Measurements from ENCODE around the gene OTULIN.

The OTULIN gene

GRCh38 chr5:14699807-14700400 lies 35.4 kb downstream of the OTULIN start:
- DNase-seq = no peak

- no peak for DNase-seq
Observed at GRCh38 chr5:14700478-14701436, 36.2 kb downstream of the OTULIN start.

GRCh38 chr5:14701556-14701955 lies 37.0 kb downstream of the OTULIN start:
- DNase-seq = no peak

DNA sequence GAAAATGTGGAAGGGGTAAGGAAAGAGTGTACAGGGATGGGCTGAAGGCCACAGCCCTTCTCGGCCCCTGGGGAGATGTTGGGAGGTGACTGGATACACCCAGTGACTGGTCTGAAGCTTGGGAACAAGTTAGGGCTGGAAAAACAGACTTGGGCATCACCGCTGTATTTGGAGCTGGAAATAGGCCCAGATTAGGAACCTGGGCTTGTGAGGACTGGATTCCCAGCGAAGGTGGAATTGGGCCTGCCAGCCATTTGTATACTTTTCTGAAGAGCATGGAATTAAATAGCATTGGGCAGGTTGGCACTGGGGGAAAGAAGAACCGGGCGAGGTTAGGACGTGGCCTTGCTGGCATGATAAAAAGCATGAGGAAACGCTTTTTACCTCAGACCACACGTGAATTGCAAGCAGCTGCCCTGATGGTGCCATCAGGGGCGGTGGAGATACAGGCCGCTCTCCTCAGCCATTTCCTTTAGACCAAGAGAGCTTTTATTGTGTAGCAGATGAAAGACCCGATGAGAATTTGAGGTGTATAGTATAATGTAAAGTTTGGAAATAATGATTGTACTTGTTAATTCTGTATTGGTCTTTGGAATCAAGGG lies 37.8 kb downstream of the OTULIN start:
- DNase-seq = no peak

DNA sequence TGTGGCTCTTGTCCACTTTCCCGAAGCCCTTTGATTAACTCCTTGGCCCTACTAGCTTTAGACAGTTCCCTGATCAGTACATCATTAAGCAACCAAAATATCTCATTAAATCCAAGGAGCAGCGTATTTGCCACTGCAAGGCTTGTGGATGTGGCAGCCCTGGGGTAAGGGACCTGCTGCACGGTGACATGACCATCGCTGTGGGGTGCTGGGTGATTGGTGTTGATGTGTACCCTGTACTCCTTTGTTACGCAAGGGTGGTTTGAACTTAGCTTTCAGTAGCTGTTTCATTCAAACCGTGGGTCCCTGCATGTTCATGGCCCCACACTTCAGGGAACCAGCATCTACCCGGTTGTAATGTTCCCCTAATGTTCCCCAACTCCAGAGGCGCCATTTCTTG lies 41.0 kb downstream of the OTULIN start:
- no peak for DNase-seq

GRCh38 chr5:14706615-14707021 lies 42.1 kb downstream of the OTULIN start:
- DNase-seq = no peak

- DNase-seq = no peak
Observed at GRCh38 chr5:14707811-14708390, 43.4 kb downstream of the OTULIN start.

GRCh38 chr5:14708551-14708950 lies 44.0 kb downstream of the OTULIN start:
- DNase-seq = no peak

GRCh38 chr5:14710313-14710994 lies 45.9 kb downstream of the OTULIN start:
- no peak for DNase-seq

DNA sequence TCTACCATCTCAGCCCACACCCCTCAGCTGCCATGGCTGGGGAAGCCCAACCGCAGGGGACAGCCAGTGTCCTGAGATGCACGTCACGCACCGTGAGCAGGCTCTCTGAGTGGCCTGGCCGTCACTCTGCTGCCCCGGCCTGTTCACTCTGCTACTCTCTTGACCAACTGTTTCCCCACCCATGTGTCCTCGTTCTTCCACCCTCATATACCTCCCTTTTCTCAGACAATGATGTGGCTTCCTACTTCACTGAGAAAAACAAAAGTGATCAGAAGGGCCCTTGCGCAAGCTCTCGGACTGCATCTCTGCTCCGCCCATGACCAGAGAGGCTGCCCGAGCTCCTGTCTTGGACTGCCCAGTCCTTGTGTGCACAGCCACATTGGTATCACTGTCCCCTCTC lies 47.6 kb downstream of the OTULIN start:
- no peak for DNase-seq

DNA sequence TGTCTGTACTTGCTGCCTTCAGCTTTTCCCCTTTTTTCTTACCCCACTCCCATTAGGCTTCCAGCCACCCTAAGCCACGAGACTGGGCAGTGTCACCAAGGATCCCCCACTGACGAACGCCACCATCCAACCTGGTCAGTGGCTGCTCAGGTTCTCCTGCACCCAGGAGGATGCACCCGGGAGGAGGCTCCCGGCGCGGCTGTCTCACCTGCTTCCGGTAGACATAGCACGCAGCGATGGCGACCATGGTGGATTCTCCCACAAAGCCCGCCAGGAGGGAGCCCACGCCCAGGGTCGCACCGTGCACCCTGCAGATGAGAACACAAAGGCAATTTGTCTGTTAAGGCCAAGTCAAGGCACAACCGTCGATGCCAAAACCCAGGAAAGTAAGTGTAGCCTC lies 48.1 kb downstream of the OTULIN start:
- DNase-seq = no peak

GRCh38 chr5:14713476-14714390 lies 49.2 kb downstream of the OTULIN start:
- DNase-seq = no peak

DNA sequence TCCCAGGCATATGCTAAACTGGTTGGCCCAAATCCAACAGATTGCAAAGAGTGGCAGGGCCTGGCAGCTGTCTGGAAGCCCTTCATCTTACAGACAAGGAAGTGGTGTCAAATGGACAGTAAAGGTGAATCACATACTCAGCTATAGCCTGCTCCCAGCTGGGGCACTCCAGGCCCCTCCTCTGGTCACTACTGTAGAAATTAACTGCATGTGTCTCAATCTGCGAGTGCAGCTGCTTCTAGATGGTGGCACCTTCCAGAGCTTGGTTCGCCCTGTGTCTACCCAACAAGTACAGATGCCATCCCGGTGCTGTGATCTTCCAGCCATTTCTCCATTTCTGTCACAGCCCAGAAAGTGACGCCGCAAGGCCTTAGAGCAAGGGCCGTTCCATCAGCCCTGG lies 50.2 kb downstream of the OTULIN start:
- DNase-seq = no peak

GRCh38 chr5:14715481-14715880 lies 51.0 kb downstream of the OTULIN start:
- DNase-seq = no peak

GRCh38 chr5:14716755-14717752 lies 52.5 kb downstream of the OTULIN start:
- no peak for DNase-seq

- no peak for DNase-seq
Observed at GRCh38 chr5:14718778-14719177, 54.3 kb downstream of the OTULIN start.

DNA sequence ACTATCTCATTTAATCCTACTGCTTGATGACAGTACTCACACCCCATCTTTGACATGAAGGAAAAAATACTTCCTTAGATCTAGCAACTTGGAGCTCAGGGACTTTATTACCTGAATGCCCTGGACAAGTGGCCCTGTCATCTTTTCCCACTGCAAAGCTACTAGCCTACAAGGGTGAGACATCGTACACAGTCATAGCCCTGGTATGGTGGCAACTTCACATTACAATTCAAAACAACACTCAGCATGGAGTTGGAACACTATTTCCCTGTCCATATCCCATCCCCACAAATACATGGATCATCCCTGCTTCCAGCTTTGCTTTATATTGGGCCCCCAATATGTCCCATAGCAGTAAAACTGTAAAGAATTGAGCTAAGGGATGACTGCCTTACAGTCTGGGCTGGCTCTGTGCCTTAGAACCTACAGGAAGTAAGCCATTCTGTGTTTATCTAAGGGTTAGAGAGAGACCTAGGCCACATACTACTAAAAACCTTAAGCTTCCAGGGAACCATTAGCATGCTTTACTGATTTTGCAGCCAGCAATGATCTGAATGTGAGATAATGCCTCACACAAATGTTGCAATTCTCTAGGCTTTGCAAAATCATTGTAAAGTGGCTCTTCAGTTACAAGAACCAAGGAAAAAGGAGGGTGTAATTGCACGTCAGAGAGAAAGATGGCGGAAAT lies 55.9 kb downstream of the OTULIN start:
- DNase-seq = no peak

DNA sequence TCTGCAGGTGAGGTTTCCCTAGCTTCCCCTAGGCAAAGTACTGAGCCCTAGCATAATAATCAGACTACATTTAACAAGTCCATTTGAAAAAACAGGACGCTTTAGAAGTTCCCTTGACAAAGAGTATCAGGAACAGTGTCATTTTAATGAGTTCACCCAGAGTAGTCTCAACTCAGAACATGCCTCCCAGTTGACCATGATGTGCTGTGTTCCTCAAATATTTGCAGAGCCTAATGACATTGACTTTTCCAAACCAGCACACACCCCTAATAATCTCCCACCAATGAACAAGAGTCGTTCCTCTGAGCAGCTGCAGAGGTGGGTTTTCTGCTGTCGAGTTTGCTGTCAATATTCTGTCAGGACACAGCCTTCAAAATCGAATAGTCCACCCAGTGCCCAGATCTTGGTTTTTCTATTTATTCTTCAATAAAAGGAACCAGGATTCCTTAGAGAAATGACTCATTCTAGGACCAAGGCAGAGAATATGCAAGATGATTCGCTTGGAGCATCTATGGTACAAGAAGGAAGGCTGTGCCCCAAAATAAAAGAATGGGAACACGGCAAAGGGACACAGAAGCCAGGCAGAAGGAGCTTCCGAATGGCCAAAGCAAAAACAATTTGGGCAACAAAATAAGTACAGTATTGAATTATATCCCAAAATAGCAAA lies 57.6 kb downstream of the OTULIN start:
- DNase-seq = no peak

DNA sequence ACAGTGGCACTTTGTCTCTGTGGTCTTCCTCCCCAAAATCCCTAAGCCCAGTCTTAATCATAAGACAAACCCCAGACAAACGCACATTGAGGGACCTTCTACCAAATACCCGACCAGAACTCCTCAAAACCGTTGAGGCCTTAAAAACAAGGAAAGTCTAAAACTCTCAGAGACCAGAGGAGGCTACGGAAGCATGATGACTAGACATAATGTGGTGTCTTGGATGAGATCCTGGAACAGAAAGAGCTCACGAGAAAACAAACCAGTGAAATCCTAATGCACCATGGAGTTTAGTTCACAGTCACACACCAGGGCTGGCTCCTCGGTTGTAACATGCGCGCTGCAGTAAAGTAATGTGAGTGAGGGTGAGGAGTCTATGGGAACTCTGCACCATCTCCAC lies 58.4 kb downstream of the OTULIN start:
- no peak for DNase-seq

All from NCI-H1048 (cell line).